Measurements from ENCODE around the gene PACS2.
"Not testable (repeated sequence)": the region's sequence is repeated elsewhere in the genome, so short reads cannot be mapped to it uniquely, and the experiment has no call there.

Gene PACS2

DNA sequence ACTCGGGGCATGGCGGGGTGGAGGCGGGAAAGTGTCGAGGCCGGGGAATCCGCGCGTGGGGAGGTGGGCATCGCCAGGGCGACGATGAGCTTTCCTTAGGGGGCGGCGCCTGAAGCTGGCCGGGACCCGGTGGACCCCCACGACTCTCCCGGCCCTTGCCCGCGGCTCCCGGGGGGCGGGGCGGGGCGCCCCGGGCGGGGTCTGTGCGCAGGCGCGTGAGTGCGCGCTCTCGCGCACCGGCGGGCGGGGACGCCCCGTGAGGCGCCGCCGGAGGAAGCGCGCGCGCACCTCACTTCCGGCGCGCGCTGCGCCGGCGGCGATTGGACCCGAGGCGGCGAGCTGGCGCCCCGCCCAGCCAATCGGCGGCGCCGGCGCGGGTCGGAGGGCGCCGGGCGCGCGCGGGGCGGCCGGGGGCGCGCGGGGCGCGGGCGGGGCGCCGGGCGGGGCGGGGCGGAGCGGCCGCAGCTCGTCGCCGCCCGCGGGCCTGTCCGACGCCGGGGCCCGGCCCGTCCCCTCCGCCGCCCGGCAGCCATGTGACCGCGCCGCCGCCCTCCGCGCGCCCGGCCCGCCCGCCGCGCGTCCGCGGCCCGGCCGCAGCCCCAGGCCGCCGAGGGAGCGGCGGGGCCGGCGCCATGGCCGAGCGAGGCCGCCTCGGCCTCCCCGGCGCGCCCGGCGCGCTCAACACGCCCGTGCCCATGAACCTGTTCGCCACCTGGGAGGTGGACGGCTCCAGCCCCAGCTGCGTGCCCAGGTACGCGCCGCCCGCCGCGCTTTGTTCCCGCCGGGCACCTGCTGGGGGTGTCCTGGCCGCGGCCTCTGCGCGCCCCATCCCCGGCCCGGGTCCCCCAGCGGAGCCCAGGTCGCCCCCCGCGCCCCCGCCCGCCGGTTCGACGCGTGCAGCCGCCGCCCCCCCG, at the start of gene PACS2:
PACS2 (plus strand) TSS at position 462 of the 914 bp plus-strand sequence; CDS start at position 633, 171 bp downstream.
- peak; percentile 77 for DNase-seq

- no peak for DNase-seq
These were observed 46.6 kb upstream of the PACS2 start for GRCh38 chr14:105267820-105268548.

DNA sequence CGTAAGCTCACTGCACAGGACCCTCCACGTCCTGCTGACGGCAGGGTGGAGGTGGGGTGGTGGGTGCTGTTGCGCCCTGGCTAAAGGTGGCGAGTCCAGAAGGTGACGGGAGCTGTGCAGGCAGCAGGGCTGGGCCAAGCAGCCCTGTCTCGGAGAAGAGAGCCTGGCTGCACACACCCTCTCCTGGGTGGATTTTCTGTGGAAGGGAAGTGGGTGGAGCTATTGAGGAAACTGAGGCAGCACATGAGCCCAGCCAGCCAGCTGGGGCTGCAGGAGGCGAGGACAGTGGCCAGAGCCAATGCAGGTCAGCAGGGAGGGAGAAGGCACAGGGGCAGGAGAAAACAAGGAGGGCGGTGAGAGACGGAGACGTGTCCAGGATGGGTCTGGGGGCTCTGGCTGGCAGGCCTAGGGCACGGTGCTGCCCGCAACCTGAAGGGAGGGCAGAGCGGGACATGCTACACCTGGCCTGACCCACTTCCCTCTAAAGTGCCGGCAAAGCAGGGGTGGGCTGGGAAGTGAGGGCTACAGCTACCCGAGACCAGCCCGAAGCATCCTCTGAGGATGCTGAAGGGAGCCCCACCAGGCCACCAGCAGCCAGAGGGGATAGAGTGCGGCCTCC, 45.7 kb upstream of the PACS2 start:
- DNase-seq, result no peak

DNA sequence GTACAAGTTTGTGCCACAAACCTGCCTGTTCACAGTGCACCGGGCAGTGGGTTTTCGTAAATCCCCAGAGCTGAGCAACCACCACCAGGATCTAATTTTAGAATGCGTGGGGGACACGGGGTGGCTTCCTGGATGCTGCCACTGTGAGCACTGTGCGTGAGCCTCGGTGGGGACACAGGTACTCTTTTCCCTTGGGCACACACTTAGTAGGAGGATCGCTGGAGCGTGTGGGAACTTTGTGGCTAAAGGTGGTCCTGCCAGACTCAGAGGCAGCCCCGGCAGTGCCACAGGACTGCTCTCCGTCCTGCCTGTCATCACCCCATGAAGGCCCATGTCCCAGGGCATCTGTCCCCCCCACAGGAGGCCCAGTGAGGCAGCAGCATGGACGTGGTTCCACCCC, 45.1 kb upstream of the PACS2 start:
- DNase-seq, result no peak

DNA sequence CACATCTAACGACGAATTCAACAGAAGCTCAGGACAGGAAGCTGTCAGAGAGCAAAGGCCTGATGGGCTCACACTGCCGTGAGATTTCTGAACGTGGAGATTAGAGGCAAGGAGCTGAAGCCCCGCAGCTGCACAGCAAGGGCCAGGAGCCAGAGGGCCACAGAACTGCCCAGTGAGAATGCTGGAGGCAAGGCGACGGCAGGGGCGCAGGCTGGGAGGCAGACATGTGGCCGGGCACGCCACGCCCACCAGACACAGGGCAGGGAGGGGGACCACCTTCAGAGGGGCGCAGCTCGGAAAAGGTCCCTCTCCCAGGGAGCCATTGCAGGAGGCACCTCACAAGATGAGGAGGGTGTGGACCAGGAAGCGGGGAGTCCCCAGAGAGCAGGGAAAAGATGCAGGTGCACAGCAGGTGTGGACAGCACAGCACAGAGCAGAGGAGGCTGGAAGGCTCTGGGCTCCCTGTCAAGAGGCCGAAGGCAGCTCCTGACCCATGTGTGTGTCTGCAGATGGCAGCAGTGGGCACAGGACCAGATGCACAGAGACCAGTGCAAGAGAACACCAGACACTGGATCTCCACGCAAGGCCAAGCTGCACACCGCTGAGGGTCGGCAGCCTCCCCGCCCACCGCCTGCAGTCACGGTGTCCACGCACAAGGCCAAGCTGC, 43.2 kb upstream of the PACS2 start:
- no peak for DNase-seq

DNA sequence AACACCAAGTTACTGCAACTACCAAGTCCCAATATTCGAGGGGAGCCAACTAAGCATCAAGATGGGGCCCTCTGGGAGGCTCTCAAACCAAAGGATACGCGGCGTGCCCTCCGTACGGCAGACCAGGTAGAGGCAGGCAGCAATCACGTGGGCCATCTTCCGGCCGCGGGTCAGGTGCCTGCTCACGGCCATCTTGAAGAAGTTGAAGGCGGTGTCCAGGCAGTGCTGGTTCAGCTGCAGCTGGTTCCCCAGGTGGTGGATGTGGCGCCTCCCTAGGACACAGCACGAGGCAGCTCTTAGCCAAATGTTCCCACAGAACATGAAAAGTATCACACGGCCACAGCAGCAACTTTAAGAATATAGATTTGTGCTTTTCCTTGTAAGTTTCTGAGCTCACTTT, 41.9 kb upstream of the PACS2 start:
- DNase-seq, result no peak

DNA sequence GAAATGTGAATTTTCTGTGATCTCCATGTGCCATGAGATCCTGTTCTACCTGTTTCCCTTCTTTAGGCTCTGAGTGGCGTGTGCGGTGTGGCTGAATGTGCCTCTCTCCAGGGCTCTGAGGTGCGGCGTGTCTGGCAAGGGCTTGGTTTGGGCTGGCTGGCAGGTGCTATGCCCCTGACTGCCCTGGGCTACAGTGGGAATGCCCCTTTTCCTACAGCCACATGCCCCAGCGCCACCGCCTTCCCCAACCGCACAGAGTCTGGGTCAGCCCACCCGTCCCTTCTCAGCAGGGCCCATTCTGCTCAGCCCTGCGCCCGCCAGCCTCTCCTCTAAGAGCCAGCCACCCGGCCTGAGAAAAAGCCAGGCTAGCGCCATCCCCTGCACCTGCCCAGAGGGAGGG, 41.5 kb upstream of the PACS2 start:
- DNase-seq, result no peak

DNA sequence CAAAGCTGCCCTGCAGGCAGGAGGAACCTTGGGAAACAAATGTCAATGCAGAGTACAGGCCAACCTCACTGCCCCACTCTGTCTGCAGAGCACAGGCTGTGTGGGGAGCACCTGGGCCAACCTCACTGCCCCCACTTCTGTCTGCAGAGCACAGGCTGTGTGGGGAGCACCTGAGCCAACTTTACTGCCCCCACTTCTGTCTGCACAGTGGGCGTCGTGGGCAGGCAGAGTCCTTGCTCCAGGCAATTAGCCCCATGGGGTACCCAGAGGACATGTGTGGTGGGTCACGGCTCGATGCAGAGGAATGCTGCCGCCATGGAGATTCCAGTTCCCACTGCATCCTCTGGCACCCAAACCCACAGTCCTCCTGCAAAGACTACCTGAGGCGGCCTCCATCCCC, 39.9 kb upstream of the PACS2 start:
- no peak for DNase-seq

- DNase-seq, result no peak
These were observed 39.1 kb upstream of the PACS2 start for GRCh38 chr14:105275267-105275946.

DNA sequence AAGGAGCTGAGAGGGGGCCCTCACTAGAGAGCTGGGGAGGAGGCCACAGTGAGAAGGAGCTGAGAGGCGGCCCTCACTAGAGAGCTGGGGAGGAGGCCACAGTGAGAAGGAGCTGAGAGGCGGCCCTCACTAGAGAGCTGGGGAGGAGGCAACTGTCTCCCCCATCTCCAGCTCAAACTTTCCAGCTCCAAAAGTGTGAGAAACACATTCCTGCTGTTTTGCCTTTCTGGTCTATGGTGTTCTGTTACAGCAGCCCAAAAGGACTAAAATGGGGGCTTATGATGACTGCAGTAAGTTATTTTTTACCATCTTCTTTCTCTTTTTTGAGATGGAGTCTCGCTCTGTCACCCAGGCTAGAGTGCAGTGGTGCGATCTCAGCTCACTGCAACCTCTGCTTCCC, 37.1 kb upstream of the PACS2 start:
- not testable (repeated sequence) for DNase-seq

DNA sequence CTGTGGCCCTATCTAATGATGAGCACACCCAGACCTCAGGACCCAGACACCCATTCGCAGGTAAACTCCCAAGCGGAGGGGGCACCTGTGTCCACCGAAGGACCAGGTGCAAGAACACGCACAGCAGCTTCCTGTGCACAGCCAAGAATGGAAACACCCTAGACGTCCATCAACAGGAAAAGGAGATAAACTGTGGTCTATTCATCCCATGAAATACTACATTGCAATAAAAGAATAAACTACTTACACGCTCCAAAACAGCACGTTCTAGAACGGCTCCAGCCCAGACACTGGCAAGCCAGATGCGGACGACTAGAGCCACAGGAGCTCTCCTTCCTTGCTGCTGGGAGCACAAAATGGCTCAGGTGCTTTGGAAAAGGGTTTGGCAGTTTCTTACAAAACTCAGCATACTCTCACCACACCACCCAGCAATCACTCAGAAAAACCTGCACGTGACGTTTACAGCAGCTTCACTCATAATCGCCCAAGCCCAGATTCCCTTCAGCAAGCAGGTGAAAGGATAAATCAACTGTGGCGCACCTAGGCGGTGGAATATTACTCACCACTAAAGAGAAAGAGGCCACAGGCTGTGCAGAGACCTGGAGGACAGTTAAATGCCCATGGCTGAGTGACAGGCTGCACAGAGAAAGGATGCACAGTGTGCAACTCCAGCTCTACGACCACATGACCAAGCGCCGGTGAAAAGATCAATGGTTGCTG, 34.7 kb upstream of the PACS2 start:
- DNase-seq, result no peak

GRCh38 chr14:105280525-105280924, 34.0 kb upstream of the PACS2 start:
- no peak for DNase-seq

GRCh38 chr14:105281371-105282097, 33.0 kb upstream of the PACS2 start:
- DNase-seq, result peak; percentile 47

GRCh38 chr14:105282098-105282725, 32.3 kb upstream of the PACS2 start:
- no peak for DNase-seq

GRCh38 chr14:105283028-105283427, 31.5 kb upstream of the PACS2 start:
- DNase-seq, result no peak

DNA sequence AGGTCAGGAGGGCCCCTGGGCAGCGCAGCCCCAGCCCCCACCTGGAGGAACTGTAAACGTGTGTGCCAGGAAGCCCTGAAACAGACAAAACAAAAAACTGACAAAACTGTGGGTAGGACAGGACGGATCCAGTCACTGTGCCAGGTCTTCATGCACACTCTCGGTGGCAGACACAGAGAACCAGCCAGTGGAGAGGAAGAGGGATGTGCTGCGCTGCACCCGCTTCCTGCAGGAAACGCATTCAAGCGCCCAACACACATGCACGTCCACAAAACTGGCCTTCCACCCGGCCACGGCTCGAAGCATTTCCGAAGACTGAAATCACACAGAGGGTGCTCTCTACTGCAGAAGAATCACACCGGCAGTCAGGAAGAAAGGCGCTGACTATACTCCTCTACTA, 30.6 kb upstream of the PACS2 start:
- no peak for DNase-seq

DNA sequence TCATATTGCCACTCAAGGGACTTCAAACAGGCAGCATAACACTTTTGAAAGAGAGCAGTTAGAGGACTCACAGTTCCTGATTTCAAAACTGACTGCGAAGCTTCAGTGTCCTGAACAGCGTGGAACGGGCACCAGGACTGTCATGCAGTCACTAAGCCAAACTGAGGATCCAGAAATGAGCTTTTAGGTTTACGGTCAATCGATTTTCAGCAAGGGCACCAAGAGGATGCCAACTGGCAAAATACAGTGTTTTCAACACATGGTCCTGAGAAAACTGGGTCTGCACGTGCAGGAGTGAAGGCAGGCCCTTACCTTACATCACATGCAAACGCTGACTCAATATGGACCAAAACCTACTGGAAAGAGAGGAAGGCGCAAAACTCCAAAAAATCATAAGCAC, 29.4 kb upstream of the PACS2 start:
- DNase-seq, result no peak

DNA sequence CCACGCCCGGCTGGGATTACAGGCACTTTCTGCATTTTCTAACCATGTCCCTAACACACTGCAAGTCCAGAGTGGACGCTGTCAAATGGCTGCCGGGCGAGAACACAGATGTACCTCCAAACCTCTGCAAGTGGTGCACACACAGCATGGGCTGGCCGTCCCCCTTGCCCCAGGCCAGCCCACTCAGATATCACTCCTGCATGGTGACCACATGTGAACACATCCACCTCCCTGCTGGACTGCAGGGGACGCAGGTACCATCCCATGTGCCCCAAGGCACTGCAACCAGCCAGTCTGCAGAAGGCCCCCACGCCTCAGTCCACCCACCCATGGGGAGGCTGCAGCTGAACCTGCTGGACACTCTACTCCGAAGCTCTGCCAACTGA, 27.8 kb upstream of the PACS2 start:
- no peak for DNase-seq

GRCh38 chr14:105287249-105288102, 27.1 kb upstream of the PACS2 start:
- no peak for DNase-seq

GRCh38 chr14:105288936-105289335, 25.6 kb upstream of the PACS2 start:
- not testable (repeated sequence) for DNase-seq
